ENCODE data around the gene RIOK1. TPM values are rescaled to one million over a fixed set of nuclear protein-coding genes. Genes with fewer than 3 reads are reported as not detected.
"Not testable (repeated sequence)": the region's sequence is repeated elsewhere in the genome, so short reads cannot be mapped to it uniquely, and the experiment has no call there.

The RIOK1 gene
- 55.6 TPM for polyA plus RNA-seq (2012; ENCODE audit: insufficient read depth, insufficient read length)

GRCh38 chr6:7389451-7390225, at the start of gene RIOK1, which contains the start of gene CAGE1:
TSS of gene RIOK1 (plus strand) at chr6:7389808. CDS start at chr6:7390003, 195 bp downstream.
TSS of gene CAGE1 (minus strand) at chr6:7389742. CDS start at chr6:7387173, 2,569 bp downstream.
- peak within 1 kb of the TSS; percentile 70 for H3K4me3 ChIP-seq (ENCODE audit: low read length)
- peak; percentile 91 for DNase-seq (ENCODE audit: low read depth, low spot score)

- H3K4me3 ChIP-seq (ENCODE audit: low read length): no peak overlapping the region
- no peak for DNase-seq (ENCODE audit: low read depth, low spot score)
Measured at GRCh38 chr6:7341271-7341670, 48.3 kb upstream of the RIOK1 start.

- DNase-seq (ENCODE audit: low read depth, low spot score): peak; percentile 21
- no peak overlapping the region for H3K4me3 ChIP-seq (ENCODE audit: low read length)
Measured at GRCh38 chr6:7341989-7342742, 47.4 kb upstream of the RIOK1 start.

- DNase-seq (ENCODE audit: low read depth, low spot score): no peak
- no peak overlapping the region for H3K4me3 ChIP-seq (ENCODE audit: low read length)
Measured at GRCh38 chr6:7343546-7344475, 45.8 kb upstream of the RIOK1 start.

- DNase-seq (ENCODE audit: low read depth, low spot score): peak; percentile 95
- H3K4me3 ChIP-seq (ENCODE audit: low read length): peak overlapping the region; percentile 23
Measured at GRCh38 chr6:7344773-7345450, 44.7 kb upstream of the RIOK1 start.

GRCh38 chr6:7347551-7347997, 42.0 kb upstream of the RIOK1 start:
- not testable (repeated sequence) for H3K4me3 ChIP-seq (ENCODE audit: low read length); DNase-seq (ENCODE audit: low read depth, low spot score)

GRCh38 chr6:7350591-7350990, 39.0 kb upstream of the RIOK1 start:
- not testable (repeated sequence) for H3K4me3 ChIP-seq (ENCODE audit: low read length)
- DNase-seq (ENCODE audit: low read depth, low spot score): peak; percentile 24

- not testable (repeated sequence) for H3K4me3 ChIP-seq (ENCODE audit: low read length); DNase-seq (ENCODE audit: low read depth, low spot score)
Measured at GRCh38 chr6:7351916-7352315, 37.7 kb upstream of the RIOK1 start.

GRCh38 chr6:7367408-7367807, 22.2 kb upstream of the RIOK1 start:
- DNase-seq (ENCODE audit: low read depth, low spot score): no peak

GRCh38 chr6:7373739-7374138, 15.9 kb upstream of the RIOK1 start:
- no peak for DNase-seq (ENCODE audit: low read depth, low spot score)
- no peak overlapping the region for H3K4me3 ChIP-seq (ENCODE audit: low read length)

More at GRCh38 chr6:7367408-7367807, 22.2 kb upstream of the RIOK1 start:
- H3K4me3 ChIP-seq (ENCODE audit: low read length): no peak overlapping the region

- DNase-seq (ENCODE audit: low read depth, low spot score): no peak
- H3K4me3 ChIP-seq (ENCODE audit: low read length): no peak overlapping the region
Measured at GRCh38 chr6:7377961-7378360, 11.6 kb upstream of the RIOK1 start.

GRCh38 chr6:7378740-7379139, 10.9 kb upstream of the RIOK1 start:
- no peak for DNase-seq (ENCODE audit: low read depth, low spot score)
- H3K4me3 ChIP-seq (ENCODE audit: low read length): no peak overlapping the region

GRCh38 chr6:7381092-7381491, 8.5 kb upstream of the RIOK1 start:
- no peak overlapping the region for H3K4me3 ChIP-seq (ENCODE audit: low read length)
- no peak for DNase-seq (ENCODE audit: low read depth, low spot score)

GRCh38 chr6:7389162-7389450, 502 bp upstream of the RIOK1 start:
- no peak for DNase-seq (ENCODE audit: low read depth, low spot score)
- H3K4me3 ChIP-seq (ENCODE audit: low read length): peak overlapping the region; percentile 70

GRCh38 chr6:7390226-7390878, 744 bp downstream of the RIOK1 start:
- peak overlapping the region; percentile 70 for H3K4me3 ChIP-seq (ENCODE audit: low read length)
- DNase-seq (ENCODE audit: low read depth, low spot score): peak; percentile 48

GRCh38 chr6:7391151-7391550, 1.5 kb downstream of the RIOK1 start:
- peak overlapping the region; percentile 70 for H3K4me3 ChIP-seq (ENCODE audit: low read length)
- no peak for DNase-seq (ENCODE audit: low read depth, low spot score)

GRCh38 chr6:7392402-7392801, 2.8 kb downstream of the RIOK1 start:
- no peak overlapping the region for H3K4me3 ChIP-seq (ENCODE audit: low read length)
- no peak for DNase-seq (ENCODE audit: low read depth, low spot score)

GRCh38 chr6:7401075-7401474, 11.5 kb downstream of the RIOK1 start:
- no peak for DNase-seq (ENCODE audit: low read depth, low spot score)
- H3K4me3 ChIP-seq (ENCODE audit: low read length): no peak overlapping the region

Data from Jurkat, Clone E6-1 (cell line).